B cell (primary cell): ENCODE measurements around the gene RAP1GAP2. TPM values are rescaled to one million over a fixed set of nuclear protein-coding genes. Genes with fewer than 3 reads are reported as not detected.

Experiments
- ATAC-seq: fragments of 200-7000 bp; cut with Tn5 transposase; one replicate; pipeline ENCODE4 v1.10.0; 2021; ENCODE audit warnings: low read depth, mild to moderate bottlenecking, moderate number of reproducible peaks, moderate library complexity
- CTCF ChIA-PET: fragments of 350-600 bp; sonication (Branson Sonifier 250); formaldehyde crosslinking; loops from one replicate; lab custom pipeline; 2021; ENCODE audit warnings: antibody characterized with exemption, inconsistent platforms; lab: Charles Lee
- POLR2A ChIA-PET: fragments of 350-600 bp; sonication (Branson Sonifier 250); formaldehyde crosslinking; loops from one replicate; lab custom pipeline; 2021; ENCODE audit warnings: antibody characterized with exemption; lab: Charles Lee
- DNase-seq: peaks from one replicate; pipeline ENCODE4 v3.0.0; 2013
- H2AFZ ChIP-seq: 2 replicates; pipeline ENCODE4 v1.6.1; 2012; ENCODE audit warnings: mild to moderate bottlenecking, low read depth, low read length; ENCODE audit not compliant: insufficient read depth, poor library complexity, severe bottlenecking
- H3K27ac ChIP-seq, 2 donors: 1 replicate in 1 of 2; 2 replicates in 1 of 2; pipeline ENCODE4 v1.5.1; 2012 to 2013; ENCODE audit warnings: low read length in 2 of 2, mild to moderate bottlenecking in 2 of 2, moderate library complexity in 1 of 2
- H3K27me3 ChIP-seq, 4 experiments: fragments of 200-600 bp in 1 of 4; sonication (generic) in 1 of 4; replicated peaks in 1 of 4; 1 replicate in 2 of 4; 2 replicates in 2 of 4; pipeline versions ENCODE4 v1.6.1 to v1.7.0; 2013 to 2016; ENCODE audit warnings: low read length in 3 of 4, mild to moderate bottlenecking in 2 of 4, mixed read lengths in 1 of 4, moderate library complexity in 1 of 4; ENCODE audit not compliant: insufficient read depth in 4 of 4, control insufficient read depth in 3 of 4; ENCODE audit errors: control extremely low read depth in 1 of 4
- H3K36me3 ChIP-seq, 2 experiments: replicated peaks in 1 of 2; 1 replicate in 1 of 2; 2 replicates in 1 of 2; pipeline versions ENCODE4 v1.6.1 to v1.7.1; 2013; ENCODE audit warnings: low read length in 1 of 2; ENCODE audit not compliant: insufficient read depth in 2 of 2, control insufficient read depth in 1 of 2; ENCODE audit errors: control extremely low read depth in 1 of 2, extremely low read depth in 1 of 2
- H3K4me1 ChIP-seq, 2 donors: fragments of 200-600 bp in 1 of 2; sonication (generic) in 1 of 2; 1 replicate in 1 of 2; 2 replicates in 1 of 2; pipeline versions ENCODE4 v1.5.1 to v1.6.1; 2013 to 2017; ENCODE audit warnings: low read length in 2 of 2; ENCODE audit not compliant: control insufficient read depth in 2 of 2, insufficient read depth in 2 of 2
- H3K4me2 ChIP-seq: replicated peaks from 2 replicates; pipeline ENCODE3; 2012; ENCODE audit warnings: mild to moderate bottlenecking, low read depth, low read length; ENCODE audit not compliant: poor library complexity, severe bottlenecking
- H3K4me3 ChIP-seq, 5 experiments: fragments of 200-600 bp in 1 of 5; sonication (generic) in 1 of 5; 1 replicate in 3 of 5; 2 replicates in 2 of 5; pipeline versions ENCODE4 v1.5.1 to v1.7.0; 2011 to 2016; ENCODE audit warnings: low read length in 4 of 5, mild to moderate bottlenecking in 4 of 5, low read depth in 2 of 5, control low read depth in 1 of 5, moderate library complexity in 1 of 5; ENCODE audit not compliant: insufficient read depth in 1 of 5; ENCODE audit errors: control extremely low read depth in 1 of 5, extremely low read depth in 1 of 5
- H3K79me2 ChIP-seq: fragments of 200-600 bp; sonication (generic); one replicate; pipeline ENCODE4 v1.6.0; 2016; ENCODE audit warnings: low read length; ENCODE audit not compliant: control insufficient read depth, insufficient read depth
- H3K9ac ChIP-seq: fragments of 200-600 bp; sonication (generic); 2 replicates; pipeline ENCODE4 v1.6.1; 2017; ENCODE audit warnings: mild to moderate bottlenecking, low read length, moderate library complexity
- H3K9me3 ChIP-seq, 3 donors: one replicate each; pipeline versions ENCODE4 v1.6.1 to v1.7.1; 2013; ENCODE audit warnings: low read length in 2 of 3; ENCODE audit not compliant: control insufficient read depth in 2 of 3, insufficient read depth in 1 of 3; ENCODE audit errors: control extremely low read depth in 1 of 3
- H4K20me1 ChIP-seq: 2 replicates; pipeline ENCODE4 v1.6.0; 2012; ENCODE audit warnings: mild to moderate bottlenecking, low read length; ENCODE audit not compliant: insufficient read depth, control insufficient read depth, poor library complexity, severe bottlenecking
- H3K27ac Mint-ChIP-seq: one replicate; pipeline ENCODE4 v1.8.0; 2021; ENCODE audit warnings: mixed read lengths
- H3K27me3 Mint-ChIP-seq: one replicate; pipeline ENCODE4 v1.8.0; 2021; ENCODE audit warnings: mixed read lengths
- H3K4me1 Mint-ChIP-seq: one replicate; pipeline ENCODE4 v1.8.0; 2021; ENCODE audit warnings: mixed read lengths
- H3K4me3 Mint-ChIP-seq: one replicate; pipeline ENCODE4 v1.8.0; 2021; ENCODE audit warnings: mixed read lengths
- H3K9me3 Mint-ChIP-seq: one replicate; pipeline ENCODE4 v1.8.0; 2022; ENCODE audit warnings: mixed read lengths; ENCODE audit not compliant: insufficient read depth
- EZH2 ChIP-seq: IDR thresholded peaks from 2 replicates; pipeline ENCODE4 v1.6.1; 2012; ENCODE audit warnings: borderline replicate concordance, low read depth, mild to moderate bottlenecking, moderate library complexity, low read length; ENCODE audit not compliant: insufficient read depth, poor library complexity, severe bottlenecking
- WGBS: methylation state at CpG from one replicate; pipeline ENCODE4 v1.1.5; 2013; ENCODE audit warnings: missing lambda C conversion rate; ENCODE audit not compliant: insufficient coverage; 5-methylcytosine and 5-hydroxymethylcytosine counted together
- intact Hi-C: fragments of 100-400 bp; cut with micrococcal nuclease; formaldehyde crosslinking; loops from one replicate; pipeline ENCODE4 v1.10.0; 2022
- polyA plus RNA-seq: library from polyadenylated mRNA; depleted of rRNA; stranded (reverse); fragments of >200 nt; gene quantifications from 2 replicates; pipeline ENCODE4 v1.2.3, GENCODE V29; 2012
- total RNA-seq, 2 donors: library from RNA; stranded (reverse); fragments of 120-200 nt in 1 of 2; gene quantifications; 1 replicate in 1 of 2; 2 replicates in 1 of 2; pipeline versions ENCODE4 v1.2.3 to v1.2.4, GENCODE V29; 2013 to 2022
- TF ChIP-seq, protein P1 (sequence below): fragments of 200-600 bp; IDR thresholded peaks from one replicate; pipeline ENCODE4 v1.8.0; 2022; ENCODE audit warnings: antibody characterized with exemption, mild to moderate bottlenecking

RAP1GAP2 gene
- total and polyA plus RNA-seq, 2 donors (not counting 1 experiment from before 2014, with no cell fraction given), result 14.9 to 16.4 TPM

- ChIA-PET CTCF (no interaction called here), POLR2A (no interaction called here)
- H3K4me3 Mint-ChIP-seq, result no peak overlapping the region
- no peak overlapping the region for H3K27ac Mint-ChIP-seq
- no peak overlapping the region for H3K4me2 ChIP-seq
- no peaks in the 10 kb centered on the region for H3K27me3 ChIP-seq
- peaks cover 0 to 4% of the 10 kb centered on the region in 2 donors for H3K4me1 ChIP-seq
- H4K20me1 ChIP-seq, result peaks cover 14% of the 10 kb centered on the region
- H3K36me3 ChIP-seq, result peaks cover 0 to 9% of the 10 kb centered on the region in 2 experiments
- TF ChIP-seq, protein P1, sequence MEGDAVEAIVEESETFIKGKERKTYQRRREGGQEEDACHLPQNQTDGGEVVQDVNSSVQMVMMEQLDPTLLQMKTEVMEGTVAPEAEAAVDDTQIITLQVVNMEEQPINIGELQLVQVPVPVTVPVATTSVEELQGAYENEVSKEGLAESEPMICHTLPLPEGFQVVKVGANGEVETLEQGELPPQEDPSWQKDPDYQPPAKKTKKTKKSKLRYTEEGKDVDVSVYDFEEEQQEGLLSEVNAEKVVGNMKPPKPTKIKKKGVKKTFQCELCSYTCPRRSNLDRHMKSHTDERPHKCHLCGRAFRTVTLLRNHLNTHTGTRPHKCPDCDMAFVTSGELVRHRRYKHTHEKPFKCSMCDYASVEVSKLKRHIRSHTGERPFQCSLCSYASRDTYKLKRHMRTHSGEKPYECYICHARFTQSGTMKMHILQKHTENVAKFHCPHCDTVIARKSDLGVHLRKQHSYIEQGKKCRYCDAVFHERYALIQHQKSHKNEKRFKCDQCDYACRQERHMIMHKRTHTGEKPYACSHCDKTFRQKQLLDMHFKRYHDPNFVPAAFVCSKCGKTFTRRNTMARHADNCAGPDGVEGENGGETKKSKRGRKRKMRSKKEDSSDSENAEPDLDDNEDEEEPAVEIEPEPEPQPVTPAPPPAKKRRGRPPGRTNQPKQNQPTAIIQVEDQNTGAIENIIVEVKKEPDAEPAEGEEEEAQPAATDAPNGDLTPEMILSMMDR, result no peak
- no peak for TF ChIP-seq EZH2
- H3K9ac ChIP-seq, result no peak overlapping the region
- H3K9me3 ChIP-seq, result peaks cover 0 to 4% (median 0%) of the 10 kb centered on the region in 3 donors
- H3K4me1 Mint-ChIP-seq, result peaks cover 11% of the 10 kb centered on the region
- H2AFZ ChIP-seq, result no peak overlapping the region
- ATAC-seq (no peak), DNase-seq (no peak)
- H3K4me3 ChIP-seq, result no peak overlapping the region
- no peaks in the 10 kb centered on the region for H3K79me2 ChIP-seq
- intact Hi-C loops, result no loop called here
- H3K27ac ChIP-seq, result no peak overlapping the region
- H3K27me3 Mint-ChIP-seq, result no peaks in the 10 kb centered on the region
- H3K9me3 Mint-ChIP-seq, result no peaks in the 10 kb centered on the region
These were observed 116.5 kb downstream of the RAP1GAP2 start for GRCh38 chr17:2912754-2913153.

GRCh38 chr17:2916461-2916860, 120.2 kb downstream of the RAP1GAP2 start:
- ChIA-PET CTCF (interaction anchor here (2.1 kb wide), 1 partner anchor 68 kb away, joined by 5 read pairs; no protein-coding TSS in a partner anchor), POLR2A (interaction anchor here (0.5 kb wide), 1 partner anchor 32 kb away, joined by 7 read pairs; no protein-coding TSS in a partner anchor)
- intact Hi-C loops, result no loop called here
- H3K27me3 Mint-ChIP-seq, result no peaks in the 10 kb centered on the region
- no peak overlapping the region for H3K27ac Mint-ChIP-seq
- TF ChIP-seq, protein P1, result no peak
- TF ChIP-seq EZH2, result no peak
- H4K20me1 ChIP-seq, result peaks cover 20% of the 10 kb centered on the region
- ATAC-seq, result no peak
- no peaks in the 10 kb centered on the region for H3K27me3 ChIP-seq
- 98% methylated on average over 8 of the region's 11 CpGs for WGBS
- H3K4me1 Mint-ChIP-seq, result no peaks in the 10 kb centered on the region
- no peak overlapping the region for H3K27ac ChIP-seq
- H3K9me3 Mint-ChIP-seq, result no peaks in the 10 kb centered on the region
- H3K36me3 ChIP-seq, result peaks cover 0 to 6% of the 10 kb centered on the region in 2 experiments
- H3K4me3 ChIP-seq, result no peak overlapping the region
- H3K4me1 ChIP-seq, result no peaks in the 10 kb centered on the region
- no peak overlapping the region for H3K9ac ChIP-seq
- peaks cover 8% of the 10 kb centered on the region for H3K79me2 ChIP-seq
- H3K4me3 Mint-ChIP-seq, result no peak overlapping the region
- no peak overlapping the region for H3K4me2 ChIP-seq
- no peak for DNase-seq
- no peak overlapping the region for H2AFZ ChIP-seq
- no peaks in the 10 kb centered on the region for H3K9me3 ChIP-seq
